ENCODE measurements around the gene MTG2. TPM values are rescaled to one million over a fixed set of nuclear protein-coding genes. Genes with fewer than 3 reads are reported as not detected.

The MTG2 gene
- total and polyA plus RNA-seq, 2 of the 13 experiments (the other 11 are each of a cell fraction or from before 2014, with no cell fraction given), result 20.4 to 37.8 TPM

- no peak for TF ChIP-seq PHF20 (CRISPR knock-in tag; IDR thresholded peaks at IDR 0.05)
- no peak for TF ChIP-seq NPAS2 (CRISPR knock-in tag; IDR thresholded peaks at IDR 0.05; ENCODE audit: borderline replicate concordance)
- TF ChIP-seq ETS1 (CRISPR knock-in tag; IDR thresholded peaks at IDR 0.05), result no peak
- TF ChIP-seq, protein P1, sequence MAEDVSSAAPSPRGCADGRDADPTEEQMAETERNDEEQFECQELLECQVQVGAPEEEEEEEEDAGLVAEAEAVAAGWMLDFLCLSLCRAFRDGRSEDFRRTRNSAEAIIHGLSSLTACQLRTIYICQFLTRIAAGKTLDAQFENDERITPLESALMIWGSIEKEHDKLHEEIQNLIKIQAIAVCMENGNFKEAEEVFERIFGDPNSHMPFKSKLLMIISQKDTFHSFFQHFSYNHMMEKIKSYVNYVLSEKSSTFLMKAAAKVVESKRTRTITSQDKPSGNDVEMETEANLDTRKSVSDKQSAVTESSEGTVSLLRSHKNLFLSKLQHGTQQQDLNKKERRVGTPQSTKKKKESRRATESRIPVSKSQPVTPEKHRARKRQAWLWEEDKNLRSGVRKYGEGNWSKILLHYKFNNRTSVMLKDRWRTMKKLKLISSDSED (CRISPR knock-in tag; IDR thresholded peaks at IDR 0.05), result no peak
- no peak for TF ChIP-seq CHD4 (IDR thresholded peaks at IDR 0.05; ENCODE audit: borderline replicate concordance, low read length)
- TF ChIP-seq ZNF644 (CRISPR knock-in tag; IDR thresholded peaks at IDR 0.05; ENCODE audit: low read depth), result no peak
- no peak for TF ChIP-seq ZNF446 (CRISPR knock-in tag; IDR thresholded peaks at IDR 0.05)
- TF ChIP-seq, protein P2, sequence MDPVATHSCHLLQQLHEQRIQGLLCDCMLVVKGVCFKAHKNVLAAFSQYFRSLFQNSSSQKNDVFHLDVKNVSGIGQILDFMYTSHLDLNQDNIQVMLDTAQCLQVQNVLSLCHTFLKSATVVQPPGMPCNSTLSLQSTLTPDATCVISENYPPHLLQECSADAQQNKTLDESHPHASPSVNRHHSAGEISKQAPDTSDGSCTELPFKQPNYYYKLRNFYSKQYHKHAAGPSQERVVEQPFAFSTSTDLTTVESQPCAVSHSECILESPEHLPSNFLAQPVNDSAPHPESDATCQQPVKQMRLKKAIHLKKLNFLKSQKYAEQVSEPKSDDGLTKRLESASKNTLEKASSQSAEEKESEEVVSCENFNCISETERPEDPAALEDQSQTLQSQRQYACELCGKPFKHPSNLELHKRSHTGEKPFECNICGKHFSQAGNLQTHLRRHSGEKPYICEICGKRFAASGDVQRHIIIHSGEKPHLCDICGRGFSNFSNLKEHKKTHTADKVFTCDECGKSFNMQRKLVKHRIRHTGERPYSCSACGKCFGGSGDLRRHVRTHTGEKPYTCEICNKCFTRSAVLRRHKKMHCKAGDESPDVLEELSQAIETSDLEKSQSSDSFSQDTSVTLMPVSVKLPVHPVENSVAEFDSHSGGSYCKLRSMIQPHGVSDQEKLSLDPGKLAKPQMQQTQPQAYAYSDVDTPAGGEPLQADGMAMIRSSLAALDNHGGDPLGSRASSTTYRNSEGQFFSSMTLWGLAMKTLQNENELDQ (CRISPR knock-in tag; IDR thresholded peaks at IDR 0.05; ENCODE audit: borderline replicate concordance), result no peak
- TF ChIP-seq ZNF878 (CRISPR knock-in tag; IDR thresholded peaks at IDR 0.05), result no peak
- TF ChIP-seq, protein P3, sequence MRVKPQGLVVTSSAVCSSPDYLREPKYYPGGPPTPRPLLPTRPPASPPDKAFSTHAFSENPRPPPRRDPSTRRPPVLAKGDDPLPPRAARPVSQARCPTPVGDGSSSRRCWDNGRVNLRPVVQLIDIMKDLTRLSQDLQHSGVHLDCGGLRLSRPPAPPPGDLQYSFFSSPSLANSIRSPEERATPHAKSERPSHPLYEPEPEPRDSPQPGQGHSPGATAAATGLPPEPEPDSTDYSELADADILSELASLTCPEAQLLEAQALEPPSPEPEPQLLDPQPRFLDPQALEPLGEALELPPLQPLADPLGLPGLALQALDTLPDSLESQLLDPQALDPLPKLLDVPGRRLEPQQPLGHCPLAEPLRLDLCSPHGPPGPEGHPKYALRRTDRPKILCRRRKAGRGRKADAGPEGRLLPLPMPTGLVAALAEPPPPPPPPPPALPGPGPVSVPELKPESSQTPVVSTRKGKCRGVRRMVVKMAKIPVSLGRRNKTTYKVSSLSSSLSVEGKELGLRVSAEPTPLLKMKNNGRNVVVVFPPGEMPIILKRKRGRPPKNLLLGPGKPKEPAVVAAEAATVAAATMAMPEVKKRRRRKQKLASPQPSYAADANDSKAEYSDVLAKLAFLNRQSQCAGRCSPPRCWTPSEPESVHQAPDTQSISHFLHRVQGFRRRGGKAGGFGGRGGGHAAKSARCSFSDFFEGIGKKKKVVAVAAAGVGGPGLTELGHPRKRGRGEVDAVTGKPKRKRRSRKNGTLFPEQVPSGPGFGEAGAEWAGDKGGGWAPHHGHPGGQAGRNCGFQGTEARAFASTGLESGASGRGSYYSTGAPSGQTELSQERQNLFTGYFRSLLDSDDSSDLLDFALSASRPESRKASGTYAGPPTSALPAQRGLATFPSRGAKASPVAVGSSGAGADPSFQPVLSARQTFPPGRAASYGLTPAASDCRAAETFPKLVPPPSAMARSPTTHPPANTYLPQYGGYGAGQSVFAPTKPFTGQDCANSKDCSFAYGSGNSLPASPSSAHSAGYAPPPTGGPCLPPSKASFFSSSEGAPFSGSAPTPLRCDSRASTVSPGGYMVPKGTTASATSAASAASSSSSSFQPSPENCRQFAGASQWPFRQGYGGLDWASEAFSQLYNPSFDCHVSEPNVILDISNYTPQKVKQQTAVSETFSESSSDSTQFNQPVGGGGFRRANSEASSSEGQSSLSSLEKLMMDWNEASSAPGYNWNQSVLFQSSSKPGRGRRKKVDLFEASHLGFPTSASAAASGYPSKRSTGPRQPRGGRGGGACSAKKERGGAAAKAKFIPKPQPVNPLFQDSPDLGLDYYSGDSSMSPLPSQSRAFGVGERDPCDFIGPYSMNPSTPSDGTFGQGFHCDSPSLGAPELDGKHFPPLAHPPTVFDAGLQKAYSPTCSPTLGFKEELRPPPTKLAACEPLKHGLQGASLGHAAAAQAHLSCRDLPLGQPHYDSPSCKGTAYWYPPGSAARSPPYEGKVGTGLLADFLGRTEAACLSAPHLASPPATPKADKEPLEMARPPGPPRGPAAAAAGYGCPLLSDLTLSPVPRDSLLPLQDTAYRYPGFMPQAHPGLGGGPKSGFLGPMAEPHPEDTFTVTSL (CRISPR knock-in tag; IDR thresholded peaks at IDR 0.05; ENCODE audit: borderline replicate concordance), result no peak
- TF ChIP-seq ZNF883 (CRISPR knock-in tag; IDR thresholded peaks at IDR 0.05; ENCODE audit: not compliant biosample characterization), result peak; percentile 8
- TF ChIP-seq PHF8 (CRISPR knock-in tag; IDR thresholded peaks at IDR 0.05), result 0 out of 2 replicates have a peak, but pooled peaks have one; percentile 3
- TF ChIP-seq, protein P4, sequence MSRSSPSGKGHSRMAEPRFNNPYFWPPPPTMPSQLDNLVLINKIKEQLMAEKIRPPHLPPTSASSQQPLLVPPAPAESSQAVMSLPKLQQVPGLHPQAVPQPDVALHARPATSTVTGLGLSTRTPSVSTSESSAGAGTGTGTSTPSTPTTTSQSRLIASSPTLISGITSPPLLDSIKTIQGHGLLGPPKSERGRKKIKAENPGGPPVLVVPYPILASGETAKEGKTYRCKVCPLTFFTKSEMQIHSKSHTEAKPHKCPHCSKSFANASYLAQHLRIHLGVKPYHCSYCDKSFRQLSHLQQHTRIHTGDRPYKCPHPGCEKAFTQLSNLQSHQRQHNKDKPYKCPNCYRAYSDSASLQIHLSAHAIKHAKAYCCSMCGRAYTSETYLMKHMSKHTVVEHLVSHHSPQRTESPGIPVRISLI (CRISPR knock-in tag; IDR thresholded peaks at IDR 0.05; ENCODE audit: borderline replicate concordance), result no peak
- no peak for TF ChIP-seq SIN3B (IDR thresholded peaks at IDR 0.05; ENCODE audit: low read length)
- TF ChIP-seq ZFP36 (IDR thresholded peaks at IDR 0.05; ENCODE audit: borderline replicate concordance, low read depth, low read length, partially characterized antibody), result no peak
- no peak for TF ChIP-seq TMF1 (CRISPR knock-in tag; IDR thresholded peaks at IDR 0.05; ENCODE audit: low read depth)
- peak; percentile 53; the same call in 1 of the 2 replicates for TF ChIP-seq RBAK (CRISPR knock-in tag; IDR thresholded peaks at IDR 0.05)
Measured at GRCh38 chr20:62220666-62221568, 38.1 kb downstream of the MTG2 start (continued).

Measured in HepG2 (cell line).